HG02973 (cell line): ENCODE results near the gene IGFN1.

Experiments used
- ATAC-seq: cut with Tn5 transposase; IDR thresholded peaks from one replicate; pipeline ENCODE4 v1.9.1; 2021; ENCODE audit warnings: moderate library complexity; ENCODE audit not compliant: unreplicated experiment

Gene IGFN1

DNA sequence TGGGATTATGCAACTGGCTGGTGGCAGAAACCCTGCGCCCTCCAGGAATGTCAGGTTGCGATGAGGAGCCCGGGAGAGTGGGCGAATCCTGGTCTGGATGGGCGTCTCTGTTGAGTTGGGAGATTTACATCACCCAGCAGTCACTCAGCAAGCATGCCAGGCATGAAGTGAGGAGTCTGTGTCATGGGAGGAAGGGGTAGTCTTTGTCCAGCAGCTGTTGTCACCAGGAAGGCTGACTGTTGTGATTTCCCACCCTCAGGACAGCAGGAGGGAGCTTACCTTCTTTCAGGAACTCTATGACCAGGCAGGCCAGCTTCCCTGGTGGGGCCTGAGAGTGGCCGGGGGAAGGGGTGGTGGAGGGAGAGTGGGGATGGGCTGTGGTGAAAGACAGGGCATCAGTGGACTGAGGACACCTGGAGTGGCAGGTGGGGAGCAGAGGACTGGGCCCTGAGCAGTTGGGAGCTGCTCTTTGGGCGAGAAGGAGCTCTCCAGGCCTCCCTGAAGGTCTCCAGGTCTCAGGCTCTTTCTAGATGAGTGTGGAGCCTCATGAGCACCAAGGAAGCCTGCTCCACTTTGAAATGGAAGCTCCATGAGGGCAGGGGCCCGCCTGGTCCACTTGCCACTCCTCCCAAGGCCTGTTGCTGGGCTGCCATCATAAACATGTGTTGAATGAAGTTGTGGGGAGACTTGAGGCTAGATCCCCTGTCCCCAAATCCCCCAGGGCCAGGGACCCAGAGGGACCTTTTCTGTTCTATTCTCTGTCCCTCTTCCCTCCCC lies 71.3 kb downstream of the IGFN1 start:
- no peak for ATAC-seq

DNA sequence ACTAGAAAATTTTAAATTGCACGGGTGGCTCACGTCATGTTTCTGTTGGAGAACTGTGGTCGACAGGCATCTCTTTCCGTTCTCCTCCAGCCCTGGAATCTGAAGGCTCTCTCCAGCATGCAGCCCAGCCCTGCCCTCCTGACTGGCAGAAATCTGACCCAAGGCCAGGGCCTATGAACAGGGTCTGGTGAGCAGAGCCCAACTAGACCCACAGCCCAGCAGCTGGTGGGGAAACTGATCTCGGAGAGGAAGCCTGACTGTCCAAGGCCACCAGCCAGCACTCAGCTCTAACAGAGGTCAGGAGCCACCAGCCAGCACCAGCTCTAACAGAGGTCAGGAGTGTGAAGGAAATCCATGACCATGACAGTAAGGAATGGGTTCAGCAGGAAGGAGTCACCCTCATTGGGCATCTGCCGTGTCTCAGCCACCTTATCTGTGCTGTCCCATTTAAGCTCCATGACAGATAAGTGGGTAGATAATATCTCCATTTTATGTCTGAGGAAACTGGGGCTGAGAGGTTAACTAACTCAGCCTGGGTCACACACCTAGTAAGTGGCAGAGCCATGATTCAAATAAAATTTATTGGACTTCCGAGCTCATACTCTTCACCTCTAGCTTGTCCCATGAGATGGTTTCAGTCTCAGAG lies 72.5 kb downstream of the IGFN1 start:
- no peak for ATAC-seq

DNA sequence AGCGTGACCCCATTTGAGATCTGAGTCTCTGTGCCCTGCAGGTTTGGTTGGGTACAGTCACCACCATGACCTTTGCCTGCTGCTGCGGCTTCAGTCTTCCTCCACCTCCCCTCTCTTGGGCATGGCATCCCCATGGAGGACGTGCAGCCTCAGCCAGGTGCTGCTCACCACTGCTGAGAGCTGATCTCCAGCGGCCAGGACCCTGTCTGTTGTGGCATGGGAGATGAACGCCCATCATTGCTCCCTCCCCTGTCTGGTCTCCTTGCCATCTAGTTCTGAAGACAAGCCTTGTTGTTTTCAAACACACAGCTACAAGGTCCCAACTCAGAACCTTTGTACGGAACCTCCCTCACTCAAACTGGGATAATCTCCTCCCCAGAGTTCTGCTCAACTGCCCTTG lies 73.4 kb downstream of the IGFN1 start:
- no peak for ATAC-seq

DNA sequence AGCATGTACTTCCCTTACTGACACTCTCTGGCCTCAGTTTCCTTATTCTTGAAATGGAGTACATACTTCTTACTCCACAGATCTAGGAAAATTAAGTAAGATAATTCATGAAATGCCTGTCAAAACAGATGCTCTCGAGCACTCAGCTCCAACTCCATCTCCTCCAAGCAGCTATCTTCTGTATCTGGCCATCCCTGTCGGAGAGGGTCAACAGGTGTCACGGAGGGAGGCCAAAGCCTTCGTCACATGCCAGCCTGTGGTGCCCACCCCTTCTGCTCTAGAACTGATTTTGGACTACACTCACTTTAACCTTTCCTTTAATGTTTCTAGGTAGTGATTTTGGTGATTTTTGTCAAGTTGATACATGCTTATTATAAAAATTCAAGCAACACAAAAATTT lies 73.9 kb downstream of the IGFN1 start:
- ATAC-seq, result no peak

DNA sequence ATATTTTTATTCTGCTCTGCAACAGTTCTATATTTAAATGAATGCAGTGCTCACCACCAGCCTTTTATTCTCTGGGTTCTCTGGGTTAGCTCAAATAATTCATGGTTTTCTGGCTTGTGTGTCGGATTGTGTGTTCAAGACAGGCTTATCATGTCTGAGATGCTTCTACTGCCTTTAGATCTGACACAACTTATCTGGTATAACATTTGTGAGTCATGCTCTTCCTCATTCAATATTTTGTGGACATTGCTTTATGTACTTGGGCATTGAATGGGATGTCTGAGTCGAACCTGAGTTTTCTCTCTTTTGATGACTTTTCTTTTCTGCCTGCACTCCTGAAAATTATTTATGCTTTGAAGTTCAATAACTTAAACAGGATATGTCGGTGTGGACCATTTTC lies 75.1 kb downstream of the IGFN1 start:
- ATAC-seq, result no peak

DNA sequence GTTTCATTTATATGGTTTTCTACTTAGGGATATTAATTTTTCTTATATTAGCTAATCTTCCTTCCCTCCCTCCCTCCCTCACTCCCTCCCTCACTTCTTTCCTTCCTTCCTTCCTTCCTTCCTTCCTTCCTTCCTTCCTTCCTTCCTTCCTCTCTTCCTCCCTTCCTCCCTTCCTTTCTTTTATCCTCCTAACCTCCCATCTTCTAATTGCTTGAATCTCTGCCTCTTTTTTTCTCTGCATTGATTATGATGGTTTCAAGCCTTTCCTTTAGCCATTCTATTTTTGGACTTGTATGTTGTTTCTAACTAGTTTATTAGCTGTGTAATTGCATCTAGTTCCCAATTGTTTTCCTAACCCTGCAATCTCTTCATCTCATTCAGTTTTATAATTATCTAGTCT lies 75.7 kb downstream of the IGFN1 start:
- no peak for ATAC-seq

DNA sequence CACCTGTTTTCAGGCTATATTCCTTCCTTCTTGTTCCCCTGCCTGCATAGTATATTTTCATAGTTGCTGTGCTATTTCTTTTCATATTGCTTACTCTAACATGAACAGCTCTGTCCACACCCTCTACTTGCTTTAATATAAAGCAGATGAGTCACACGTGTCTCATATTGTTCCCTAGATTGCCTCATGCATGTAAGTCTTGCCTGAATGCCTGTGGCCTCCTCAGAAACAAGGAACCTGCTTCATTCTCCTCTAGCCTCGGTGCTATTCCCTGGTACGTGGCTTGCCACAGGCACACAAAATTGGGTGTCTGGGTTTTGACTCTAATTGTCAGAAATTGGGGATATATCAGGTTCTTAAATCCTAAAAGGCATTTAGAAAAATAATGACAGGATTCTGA lies 76.2 kb downstream of the IGFN1 start:
- no peak for ATAC-seq

DNA sequence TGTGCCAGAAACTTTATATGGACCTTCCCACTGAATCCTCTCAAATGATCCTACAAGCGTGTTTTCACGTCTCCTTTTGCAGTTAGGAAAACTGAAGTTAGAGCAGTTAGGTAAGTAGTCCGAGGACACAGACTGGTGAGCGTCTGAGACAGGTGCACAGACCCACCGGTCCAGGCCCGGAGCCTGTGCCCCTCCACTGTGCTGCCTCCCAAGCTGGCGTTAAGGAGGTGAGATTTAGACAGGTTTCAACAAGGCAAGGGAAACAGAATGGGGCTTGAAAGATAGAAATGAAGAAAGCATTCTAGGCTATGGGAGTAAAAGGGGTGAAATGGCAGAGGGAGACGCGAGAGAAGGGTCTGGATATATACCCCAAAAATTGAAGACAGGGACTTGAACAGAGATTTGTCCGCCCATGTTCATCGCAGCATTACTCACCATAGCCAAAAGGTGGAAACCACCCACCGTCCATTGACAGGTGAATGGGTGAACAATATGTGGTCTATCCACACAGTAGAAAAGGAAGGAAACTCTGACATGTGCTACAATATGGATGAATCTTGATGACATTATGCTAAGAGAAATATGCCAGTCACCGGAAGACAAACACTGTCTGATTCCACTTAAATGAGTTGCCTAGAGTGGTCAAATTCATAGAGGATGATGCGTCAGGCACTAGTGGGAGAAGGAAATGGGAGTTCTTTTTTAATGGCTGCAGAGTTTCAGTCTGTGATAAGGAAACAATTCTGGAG lies 77.0 kb downstream of the IGFN1 start:
- ATAC-seq, result no peak

DNA sequence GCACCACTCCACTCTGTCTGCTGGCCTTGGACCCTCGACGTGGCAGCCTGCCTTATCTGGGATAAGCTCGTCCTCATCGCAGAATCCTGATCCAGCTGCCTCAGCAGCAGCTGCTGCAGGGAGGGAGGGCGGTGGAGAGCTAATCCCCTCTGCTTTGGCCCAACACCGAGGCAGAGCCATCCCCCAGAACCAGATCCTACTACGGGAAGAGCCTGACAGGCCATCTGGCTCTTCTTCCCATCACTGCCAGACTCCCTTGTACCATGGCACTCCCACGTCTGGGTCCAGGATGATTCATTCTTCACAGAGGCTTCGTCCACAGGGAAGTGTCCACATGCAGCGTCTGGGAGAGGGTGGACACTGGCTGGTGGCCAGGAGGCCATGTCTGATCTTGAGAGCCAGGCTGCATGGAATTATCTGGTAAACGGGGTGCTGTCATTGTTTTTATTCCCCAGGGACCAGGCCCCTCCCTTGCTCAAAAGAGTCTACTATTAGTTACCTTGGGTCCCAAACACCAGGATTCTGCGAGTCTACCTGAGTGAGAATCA lies 78.1 kb downstream of the IGFN1 start:
- no peak for ATAC-seq

DNA sequence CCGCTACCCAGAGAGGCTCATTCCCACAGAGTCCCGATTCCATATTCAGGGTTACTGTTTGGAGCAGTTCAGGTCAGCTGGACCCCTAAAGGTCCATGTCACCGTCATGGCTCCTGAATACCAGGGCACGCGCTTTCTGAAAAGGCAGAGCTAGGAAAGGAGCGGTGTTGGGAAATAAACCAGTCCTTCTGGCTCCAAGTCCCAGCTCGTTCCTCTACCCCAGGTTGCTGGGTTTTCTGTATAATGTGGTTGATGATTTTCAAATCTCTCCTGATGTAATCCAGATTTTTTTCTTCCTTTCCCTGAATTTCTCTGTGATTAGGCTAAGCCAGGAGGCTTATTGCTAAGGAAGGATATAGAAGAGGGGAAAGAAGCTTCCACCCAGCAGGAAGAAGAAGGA lies 78.7 kb downstream of the IGFN1 start:
- ATAC-seq, result no peak

DNA sequence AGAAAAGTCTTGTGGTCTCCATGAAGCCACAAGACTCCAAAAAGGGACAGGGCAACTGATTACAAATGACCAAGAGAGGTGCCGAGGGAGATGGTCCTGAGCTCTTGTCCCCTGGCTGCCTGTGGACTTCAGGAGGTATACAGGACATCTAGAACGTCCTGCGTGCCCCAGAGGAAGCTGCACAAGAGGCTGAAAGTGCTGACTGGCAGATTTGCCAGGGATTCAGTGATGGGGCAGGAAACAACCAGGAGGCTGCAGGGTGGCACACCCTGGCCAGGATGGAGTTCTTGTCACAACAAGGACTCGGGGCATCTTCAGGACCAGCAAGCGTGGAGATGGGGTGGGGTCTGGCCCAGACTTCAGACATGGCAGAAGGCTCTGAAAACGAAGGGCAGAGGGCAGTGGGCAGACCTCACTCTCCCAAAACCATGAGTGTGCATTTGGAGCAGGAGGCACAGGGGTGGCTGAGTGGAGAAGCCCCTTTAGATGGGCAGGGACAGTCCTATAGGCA lies 79.3 kb downstream of the IGFN1 start:
- ATAC-seq, result no peak

DNA sequence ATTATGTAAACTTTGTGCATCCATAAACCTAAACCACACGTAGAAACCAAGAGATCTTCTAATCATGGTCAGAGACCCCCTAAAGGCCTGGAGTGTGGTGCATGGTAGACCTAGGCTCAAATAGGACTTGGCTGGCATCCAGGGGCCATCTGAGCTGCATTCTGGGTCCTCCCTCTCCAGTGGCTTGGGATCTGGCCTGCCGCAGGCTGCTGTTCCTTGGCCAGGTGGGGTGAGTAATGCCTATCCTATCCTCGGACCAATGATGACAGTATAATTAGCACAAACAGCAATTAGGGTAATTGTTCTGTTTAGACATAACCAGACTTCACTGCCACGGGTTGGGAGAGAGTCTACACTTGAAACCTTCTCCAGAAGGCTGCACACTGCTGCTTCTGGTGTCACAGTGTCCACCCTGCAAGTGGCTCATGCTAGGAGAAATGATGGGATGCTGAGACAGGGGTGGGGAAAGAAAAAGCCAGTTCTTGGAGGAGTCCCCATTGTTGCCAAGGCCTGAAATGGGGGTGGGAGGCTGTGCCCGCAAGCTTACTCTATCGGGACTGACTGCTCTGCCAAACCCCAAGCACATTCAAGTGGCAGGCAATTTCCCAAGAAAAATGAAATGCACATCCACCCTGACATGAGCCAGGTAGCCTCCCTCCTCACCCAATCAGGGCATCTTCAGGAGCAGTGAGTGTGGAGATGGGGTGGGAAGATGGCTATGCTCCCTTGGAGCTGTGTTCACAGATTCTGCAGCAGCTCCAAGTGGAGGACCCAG lies 80.2 kb downstream of the IGFN1 start:
- ATAC-seq, result no peak

DNA sequence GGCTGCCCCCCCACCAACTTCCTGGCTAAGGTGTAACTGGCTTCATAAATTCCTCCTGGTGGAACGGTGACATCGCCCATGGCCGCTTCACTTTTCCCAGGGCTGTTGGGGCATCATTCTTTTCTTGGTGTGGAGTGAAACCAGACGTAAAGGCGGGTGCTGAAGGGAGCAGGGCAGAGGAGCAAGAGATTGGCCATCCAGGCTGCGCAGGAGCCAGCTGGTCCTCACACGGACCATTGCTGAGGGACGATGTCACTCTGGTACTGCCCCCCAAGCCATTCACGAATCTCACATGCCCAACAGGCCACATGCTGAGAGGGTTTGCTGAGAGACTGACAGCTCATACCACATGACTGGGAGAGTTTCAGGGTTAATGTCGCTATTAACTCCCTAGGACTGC lies 82.2 kb downstream of the IGFN1 start:
- ATAC-seq, result no peak

DNA sequence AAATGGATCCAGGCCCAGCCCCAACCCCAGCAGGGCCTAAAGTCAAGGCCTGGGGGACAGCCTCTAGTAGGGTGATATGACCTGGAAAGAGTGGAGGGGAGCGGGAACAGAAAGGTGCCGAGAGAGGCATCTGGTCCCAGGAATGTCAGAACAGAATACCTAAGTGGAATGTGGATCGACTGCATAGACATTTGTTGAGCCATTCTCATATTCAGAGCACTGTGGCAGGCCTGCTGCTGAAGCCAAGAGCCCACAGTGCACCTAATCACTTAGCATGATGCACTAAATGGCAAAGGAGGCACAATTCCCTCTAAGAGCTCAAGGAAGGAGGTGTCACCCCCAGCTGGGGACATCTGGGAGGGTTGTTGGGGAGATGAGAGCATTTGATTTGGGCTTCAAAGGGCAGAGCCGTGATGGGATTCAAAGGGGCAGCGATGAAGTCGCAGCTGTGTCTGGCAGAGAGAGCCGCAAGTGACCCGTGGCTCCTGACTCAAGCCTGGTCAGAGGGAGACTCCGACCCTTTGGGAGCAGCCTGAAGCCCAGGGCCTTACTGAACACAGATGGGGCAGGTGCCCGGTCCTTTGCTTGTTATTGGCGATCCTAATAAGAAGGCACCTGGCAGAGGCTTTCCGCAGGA lies 84.1 kb downstream of the IGFN1 start:
- ATAC-seq, result no peak

DNA sequence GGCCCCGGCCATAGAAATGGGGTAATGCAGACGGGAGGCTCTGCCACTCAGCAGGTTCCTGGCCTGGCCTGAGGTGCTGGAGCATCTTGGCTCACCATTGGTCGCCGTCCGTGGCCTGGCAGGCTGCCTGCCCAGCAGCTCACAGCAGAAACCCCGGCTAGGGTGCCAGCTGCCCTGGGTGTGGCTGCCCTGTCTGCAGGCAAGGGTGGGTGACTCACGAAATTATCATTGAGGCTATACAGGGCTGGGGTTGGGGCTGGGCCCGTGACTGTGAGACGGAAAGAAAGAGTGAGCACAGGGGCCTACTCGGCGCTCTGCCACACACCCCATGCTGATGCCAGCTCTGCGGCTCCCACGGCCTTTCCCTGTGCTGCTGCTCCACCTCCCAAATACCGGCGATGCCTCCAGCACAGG lies 84.6 kb downstream of the IGFN1 start:
- no peak for ATAC-seq

DNA sequence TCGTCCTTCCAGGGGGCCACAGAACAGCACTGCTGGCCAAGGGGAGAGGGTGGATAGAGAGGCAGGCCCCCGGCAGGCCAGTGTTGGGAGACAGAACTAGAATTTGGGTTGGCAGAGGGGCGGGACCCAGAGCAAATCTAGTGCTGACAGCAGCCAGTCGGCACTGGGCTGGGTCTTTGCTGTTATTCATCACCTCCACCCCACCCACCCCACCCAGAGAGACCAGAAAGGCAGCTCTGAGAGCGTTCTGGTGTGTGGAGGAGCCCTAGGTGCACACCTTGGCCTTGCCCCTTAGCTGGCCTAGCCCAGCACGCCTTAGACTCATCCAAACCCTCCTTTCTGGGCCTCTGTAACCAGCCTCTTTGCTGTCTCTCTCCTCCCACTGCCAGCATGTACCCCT lies 86.3 kb downstream of the IGFN1 start:
- no peak for ATAC-seq

DNA sequence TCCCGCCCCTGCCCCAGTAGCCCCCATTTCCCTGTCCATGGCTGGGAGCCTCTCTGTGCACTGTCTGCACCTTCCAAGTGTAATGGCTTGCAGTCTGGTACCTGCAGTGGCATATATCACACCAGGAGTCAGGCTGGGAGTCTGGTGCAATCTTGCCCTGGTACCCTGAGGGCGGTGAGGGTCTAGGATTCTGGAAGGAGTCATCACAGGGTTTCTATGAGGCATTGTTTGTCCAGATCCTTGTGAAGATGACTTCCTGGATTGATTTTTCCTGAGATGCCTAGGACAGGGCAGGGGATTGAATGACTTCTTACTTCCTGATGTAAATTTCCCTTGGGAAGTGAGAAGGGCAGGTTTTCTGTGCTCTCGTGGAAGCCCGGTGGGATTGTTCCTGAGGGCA lies 86.8 kb downstream of the IGFN1 start:
- no peak for ATAC-seq
